Measurements from ENCODE around the gene NPM3.

DNA sequence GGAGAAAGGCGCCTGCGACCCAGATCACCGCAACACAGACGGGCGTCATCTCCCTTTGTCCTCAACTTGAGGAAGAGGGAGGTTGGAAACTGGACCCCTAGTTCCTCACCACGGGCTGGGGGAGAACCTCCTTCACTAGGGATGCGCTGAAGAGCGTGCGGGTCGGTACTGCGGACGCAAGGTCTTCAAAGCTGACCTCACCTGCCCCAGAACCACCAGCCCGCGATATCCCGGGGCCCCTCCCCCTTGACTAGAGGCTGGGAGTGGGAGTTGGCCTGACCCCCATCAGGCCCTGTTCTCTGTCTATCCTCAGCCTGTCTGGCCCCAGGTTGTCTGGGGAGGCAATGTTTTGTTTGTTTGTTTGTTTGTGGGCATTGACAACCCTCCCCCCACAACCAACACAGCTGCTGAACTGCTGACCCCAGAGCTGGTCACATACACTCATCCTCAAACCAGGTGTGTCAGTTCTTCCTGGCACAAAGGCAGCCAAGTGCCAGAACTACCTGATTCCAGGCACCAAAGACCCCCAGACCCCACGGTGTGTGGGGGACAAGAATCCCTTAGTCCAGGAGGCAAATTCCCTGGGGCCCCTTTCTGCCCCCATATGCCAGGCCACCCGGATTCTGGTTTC lies 2.9 kb downstream of the NPM3 start:
- TF ChIP-seq, protein P1, sequence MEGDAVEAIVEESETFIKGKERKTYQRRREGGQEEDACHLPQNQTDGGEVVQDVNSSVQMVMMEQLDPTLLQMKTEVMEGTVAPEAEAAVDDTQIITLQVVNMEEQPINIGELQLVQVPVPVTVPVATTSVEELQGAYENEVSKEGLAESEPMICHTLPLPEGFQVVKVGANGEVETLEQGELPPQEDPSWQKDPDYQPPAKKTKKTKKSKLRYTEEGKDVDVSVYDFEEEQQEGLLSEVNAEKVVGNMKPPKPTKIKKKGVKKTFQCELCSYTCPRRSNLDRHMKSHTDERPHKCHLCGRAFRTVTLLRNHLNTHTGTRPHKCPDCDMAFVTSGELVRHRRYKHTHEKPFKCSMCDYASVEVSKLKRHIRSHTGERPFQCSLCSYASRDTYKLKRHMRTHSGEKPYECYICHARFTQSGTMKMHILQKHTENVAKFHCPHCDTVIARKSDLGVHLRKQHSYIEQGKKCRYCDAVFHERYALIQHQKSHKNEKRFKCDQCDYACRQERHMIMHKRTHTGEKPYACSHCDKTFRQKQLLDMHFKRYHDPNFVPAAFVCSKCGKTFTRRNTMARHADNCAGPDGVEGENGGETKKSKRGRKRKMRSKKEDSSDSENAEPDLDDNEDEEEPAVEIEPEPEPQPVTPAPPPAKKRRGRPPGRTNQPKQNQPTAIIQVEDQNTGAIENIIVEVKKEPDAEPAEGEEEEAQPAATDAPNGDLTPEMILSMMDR (IDR thresholded peaks at IDR 0.05), result peak in 1 of 6 experiments; percentile 18
- no peak for TF ChIP-seq POLR2A (IDR thresholded peaks at IDR 0.05)
